SK-N-SH treated with all-trans-retinoic acid at 6 μM for 48 hours (cell line): Measurements from ENCODE around the gene DNMT3A.

Experiments used
- ARNTL ChIP-seq: fragments of 450-650 bp; formaldehyde crosslinking; IDR thresholded peaks from 2 replicates; pipeline ENCODE4 v1.5.0; 2020; ENCODE audit warnings: low read depth, mild to moderate bottlenecking, moderate library complexity, borderline replicate concordance
- BACH2 ChIP-seq: fragments of 250-450 bp; sonication (Bioruptor Pico); IDR thresholded peaks from 2 replicates; pipeline ENCODE4 v1.9.0; 2021; ENCODE audit warnings: mild to moderate bottlenecking, borderline replicate concordance
- ESRRG ChIP-seq: fragments of 250-450 bp; sonication (Bioruptor Pico); IDR thresholded peaks from 2 replicates; pipeline ENCODE4 v1.6.1; 2021; ENCODE audit warnings: mild to moderate bottlenecking
- RARB ChIP-seq: fragments of 250-450 bp; sonication (Bioruptor Pico); IDR thresholded peaks from 2 replicates; pipeline ENCODE4 v1.8.0; 2021; ENCODE audit warnings: mild to moderate bottlenecking, moderate library complexity
- TCF4 ChIP-seq: fragments of 250-450 bp; sonication (Bioruptor Pico); IDR thresholded peaks from 2 replicates; pipeline ENCODE4 v1.8.0; 2021; ENCODE audit warnings: mild to moderate bottlenecking, moderate library complexity, borderline replicate concordance
- ZC3H10 ChIP-seq: fragments of 250-450 bp; sonication (Bioruptor Pico); IDR thresholded peaks from 2 replicates; pipeline ENCODE4 v1.5.1; 2021; ENCODE audit warnings: mild to moderate bottlenecking, moderate library complexity
- ZFP3 ChIP-seq: fragments of 250-450 bp; sonication (Bioruptor Pico); IDR thresholded peaks from 2 replicates; pipeline ENCODE4 v1.5.0; 2020; ENCODE audit warnings: mild to moderate bottlenecking, moderate library complexity
- ZFP30 ChIP-seq: fragments of 450-650 bp; formaldehyde crosslinking; IDR thresholded peaks from 2 replicates; pipeline ENCODE4 v1.5.0; 2022; ENCODE audit warnings: mild to moderate bottlenecking, moderate library complexity
- ZNF70 ChIP-seq: fragments of 450-650 bp; formaldehyde crosslinking; IDR thresholded peaks from 2 replicates; pipeline ENCODE4 v1.5.0; 2020; ENCODE audit warnings: mild to moderate bottlenecking, moderate library complexity
- TF ChIP-seq, protein P1 (sequence below): fragments of 250-450 bp; sonication (Bioruptor Pico); IDR thresholded peaks from 2 replicates; pipeline ENCODE4 v1.8.0; 2020; ENCODE audit warnings: mild to moderate bottlenecking, moderate library complexity, borderline replicate concordance

- TF ChIP-seq ZFP3 (no peak), RARB (CRISPR knock-in tag) (no peak), ESRRG (CRISPR knock-in tag) (no peak), BACH2 (CRISPR knock-in tag) (no peak), ARNTL (CRISPR knock-in tag) (no peak), ZNF70 (CRISPR knock-in tag) (no peak), TCF4 (no peak), ZFP30 (CRISPR knock-in tag) (no peak), ZC3H10 (no peak)
- TF ChIP-seq, protein P1, sequence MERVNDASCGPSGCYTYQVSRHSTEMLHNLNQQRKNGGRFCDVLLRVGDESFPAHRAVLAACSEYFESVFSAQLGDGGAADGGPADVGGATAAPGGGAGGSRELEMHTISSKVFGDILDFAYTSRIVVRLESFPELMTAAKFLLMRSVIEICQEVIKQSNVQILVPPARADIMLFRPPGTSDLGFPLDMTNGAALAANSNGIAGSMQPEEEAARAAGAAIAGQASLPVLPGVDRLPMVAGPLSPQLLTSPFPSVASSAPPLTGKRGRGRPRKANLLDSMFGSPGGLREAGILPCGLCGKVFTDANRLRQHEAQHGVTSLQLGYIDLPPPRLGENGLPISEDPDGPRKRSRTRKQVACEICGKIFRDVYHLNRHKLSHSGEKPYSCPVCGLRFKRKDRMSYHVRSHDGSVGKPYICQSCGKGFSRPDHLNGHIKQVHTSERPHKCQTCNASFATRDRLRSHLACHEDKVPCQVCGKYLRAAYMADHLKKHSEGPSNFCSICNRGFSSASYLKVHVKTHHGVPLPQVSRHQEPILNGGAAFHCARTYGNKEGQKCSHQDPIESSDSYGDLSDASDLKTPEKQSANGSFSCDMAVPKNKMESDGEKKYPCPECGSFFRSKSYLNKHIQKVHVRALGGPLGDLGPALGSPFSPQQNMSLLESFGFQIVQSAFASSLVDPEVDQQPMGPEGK (CRISPR knock-in tag) = no peak
Measured at GRCh38 chr2:25343187-25343825, 1.6 kb upstream of the DNMT3A start.
